HS-27A (cell line): ENCODE data around the gene AP1G1.
"Not testable (repeated sequence)": the region's sequence is repeated elsewhere in the genome, so short reads cannot be mapped to it uniquely, and the experiment has no call there.

Experiments used
- DNase-seq: peaks from one replicate; pipeline ENCODE4 v3.0.0-alpha.2; 2012; ENCODE audit warnings: low read depth, missing footprints

The AP1G1 gene

DNA sequence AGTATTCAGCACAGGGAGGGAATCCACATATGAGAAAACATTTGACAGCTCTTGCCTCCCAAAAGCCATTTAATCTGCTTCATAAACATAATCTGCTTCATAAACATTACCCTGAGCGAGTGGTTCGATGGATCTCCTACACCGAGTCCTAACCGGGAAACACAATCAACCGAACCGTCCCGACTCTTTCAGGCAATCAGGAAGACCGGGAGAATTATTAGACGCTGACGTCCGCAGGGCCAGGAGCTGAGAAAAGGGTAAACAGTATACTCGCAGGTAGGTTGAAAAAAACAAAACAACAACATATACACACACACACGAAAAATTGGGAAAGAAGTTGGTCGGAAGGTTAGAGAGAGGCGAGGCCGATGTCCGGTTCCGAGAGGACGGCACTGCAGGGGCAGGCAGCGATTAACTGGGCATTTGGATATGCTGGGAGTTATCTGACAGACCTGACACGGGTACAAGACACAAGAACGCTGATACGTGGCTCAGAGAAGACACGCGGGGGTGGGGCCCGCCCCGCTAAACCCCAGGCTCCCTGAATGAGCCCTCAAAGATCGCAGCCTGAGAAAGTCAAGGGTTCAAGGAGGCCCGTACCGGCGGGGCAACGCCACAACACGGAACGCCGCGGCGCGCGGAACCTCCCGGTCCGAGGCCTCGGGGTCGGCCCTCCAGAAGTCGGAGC, 585 bp downstream of the AP1G1 start:
- no peak for DNase-seq

DNA sequence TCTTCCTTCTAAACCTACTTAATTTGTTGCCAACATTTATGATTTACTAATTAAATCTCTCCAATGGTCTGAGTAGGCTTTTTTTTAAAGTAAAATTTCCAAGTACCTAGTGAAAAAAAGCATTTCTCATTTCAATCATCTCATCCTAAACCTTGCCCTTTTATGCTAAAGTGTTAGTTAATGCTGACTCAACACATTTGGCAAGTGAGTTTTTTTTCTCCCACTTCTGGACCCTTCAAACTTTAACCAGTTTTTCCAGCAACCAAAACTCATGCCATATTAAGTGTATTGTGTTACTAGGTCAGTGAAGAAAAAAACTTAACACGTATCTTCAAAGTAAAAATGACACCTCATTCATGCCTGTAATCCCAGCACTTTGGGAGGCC, 5.3 kb downstream of the AP1G1 start:
- DNase-seq, result no peak

DNA sequence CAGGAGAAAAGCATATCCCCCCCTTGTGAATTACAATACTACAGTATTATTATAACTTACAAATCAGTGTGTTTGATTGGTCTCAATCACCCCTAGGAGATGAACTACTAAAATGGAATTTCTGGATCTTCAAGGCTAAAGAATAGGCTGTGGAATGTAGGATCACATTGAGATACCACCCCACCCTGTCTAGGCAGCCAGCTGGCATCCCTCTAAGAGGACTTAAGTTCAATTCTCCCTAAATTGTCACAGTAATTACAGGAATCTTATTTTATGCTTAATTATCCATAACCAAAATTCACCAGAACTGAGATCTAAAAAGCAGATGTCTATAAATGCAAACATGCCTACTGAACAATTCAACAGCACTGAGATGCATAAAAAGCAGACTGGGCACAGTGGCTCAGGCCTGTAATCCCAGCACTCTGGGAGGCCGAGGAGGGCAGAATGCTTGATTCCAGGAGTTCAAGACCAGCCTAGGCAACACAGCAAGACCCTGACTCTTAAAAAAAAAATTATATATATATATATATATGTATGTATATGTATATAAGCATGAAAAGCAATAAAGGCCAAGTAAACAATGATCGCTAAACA, 12.0 kb downstream of the AP1G1 start:
- no peak for DNase-seq

DNA sequence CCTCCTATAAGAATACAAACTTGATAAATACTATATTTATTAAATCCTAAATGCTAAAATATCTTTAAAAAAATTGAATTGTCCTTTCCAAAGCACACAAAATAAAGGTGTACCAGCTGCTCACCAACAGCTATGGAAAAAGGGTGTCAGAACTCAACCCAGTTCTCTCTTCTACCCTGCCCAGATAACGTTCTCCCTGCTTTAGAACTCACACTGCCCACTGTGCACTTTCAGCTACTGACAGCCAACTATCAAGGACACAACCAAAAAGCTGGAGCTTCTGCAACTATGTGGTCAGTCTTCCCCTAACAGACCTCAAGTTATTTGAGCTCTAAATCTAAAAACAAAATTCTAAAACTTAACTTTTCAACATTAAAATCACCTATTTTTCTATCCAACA, 13.7 kb downstream of the AP1G1 start:
- DNase-seq, result no peak

DNA sequence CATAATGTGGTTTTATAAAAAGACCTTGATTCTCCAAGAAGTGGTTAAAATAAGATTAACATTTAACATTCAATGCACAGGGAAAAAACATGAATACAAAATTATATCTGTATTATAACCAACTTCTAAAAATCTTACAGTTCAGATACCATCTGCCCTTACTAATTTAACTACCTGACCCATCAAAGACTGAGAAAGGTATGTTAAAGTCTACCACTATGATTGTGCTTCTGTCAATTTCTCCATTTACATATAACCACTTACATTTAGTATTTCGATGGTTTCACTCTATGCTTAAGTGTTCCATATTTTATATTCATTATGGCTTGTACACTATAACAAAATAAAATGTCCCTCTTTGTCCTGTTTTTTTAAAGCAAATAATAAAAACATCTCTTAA, 14.6 kb downstream of the AP1G1 start:
- DNase-seq, result no peak

DNA sequence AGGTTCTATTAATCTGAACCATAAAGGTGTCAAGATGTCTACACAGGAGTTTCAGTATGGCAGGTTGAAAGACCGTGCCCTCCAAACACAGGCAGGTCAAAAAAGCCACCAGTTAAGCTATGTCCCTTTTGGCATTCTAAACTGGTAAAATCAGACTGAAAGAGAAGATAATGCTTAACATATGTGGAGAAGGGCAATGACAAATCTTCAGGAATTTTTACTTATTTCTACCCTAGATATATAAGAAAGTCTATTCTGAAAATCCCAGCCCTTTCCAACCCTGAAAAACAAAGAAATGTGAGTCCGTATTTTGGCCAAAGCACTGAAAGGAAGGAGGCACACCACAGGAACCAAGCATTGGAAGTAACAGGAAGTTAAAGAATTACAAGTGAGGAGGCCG, 16.5 kb downstream of the AP1G1 start:
- no peak for DNase-seq

DNA sequence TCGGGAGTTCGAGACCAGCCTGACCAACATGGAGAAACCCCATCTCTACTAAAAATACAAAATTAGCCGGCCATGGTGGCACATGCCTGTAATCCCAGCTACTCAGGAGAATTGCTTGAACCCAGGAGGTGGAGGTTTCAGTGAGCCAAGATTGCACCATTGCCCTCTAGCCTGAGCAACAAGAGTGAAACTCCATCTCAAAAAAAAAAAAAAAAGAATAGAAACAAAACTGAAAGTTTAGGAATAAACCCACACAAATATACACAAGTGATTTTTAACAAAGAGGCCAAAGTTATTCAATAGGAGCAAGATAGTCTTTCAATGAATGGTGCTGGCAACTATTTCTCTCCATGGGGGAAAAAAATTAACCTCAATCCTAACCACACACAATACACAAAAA, 18.3 kb downstream of the AP1G1 start:
- not testable (repeated sequence) for DNase-seq

DNA sequence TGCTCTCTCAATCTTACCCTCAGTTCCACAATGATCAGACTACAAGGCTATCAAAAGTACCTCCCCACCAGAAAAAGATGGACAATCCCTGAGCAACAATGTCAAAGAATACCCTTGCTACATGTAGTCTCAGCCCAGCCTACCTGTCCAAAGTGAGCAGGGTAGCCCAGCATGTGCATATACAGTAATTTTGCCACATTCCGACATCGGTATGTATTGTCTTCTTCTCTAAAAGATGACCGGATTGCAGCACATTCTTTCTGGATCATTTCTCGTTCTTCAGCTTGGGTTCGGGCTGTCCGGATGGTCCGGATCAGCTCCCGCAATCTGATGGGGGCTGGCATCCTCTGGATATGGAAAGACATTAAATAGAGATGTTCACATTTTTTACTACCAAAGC, 19.5 kb downstream of the AP1G1 start:
- no peak for DNase-seq

DNA sequence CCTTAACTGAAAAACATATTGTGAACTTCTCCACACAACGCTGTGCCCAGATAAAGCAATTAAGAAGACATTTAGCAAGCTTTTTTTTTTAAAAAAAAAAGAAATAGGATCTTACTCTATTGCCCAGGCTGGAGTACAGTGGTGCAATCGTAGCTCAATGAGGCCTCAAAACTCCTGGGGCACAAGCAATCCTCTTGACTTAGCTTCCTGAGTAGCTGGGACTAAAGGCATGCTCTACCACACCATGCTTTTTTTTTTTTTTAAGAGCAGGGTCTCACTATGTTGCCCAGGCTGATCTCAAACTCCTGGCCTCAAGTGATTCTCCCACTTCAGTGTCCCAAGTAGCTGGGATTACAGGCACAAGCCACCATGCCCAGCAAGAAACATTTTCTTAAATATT, 20.1 kb downstream of the AP1G1 start:
- no peak for DNase-seq

DNA sequence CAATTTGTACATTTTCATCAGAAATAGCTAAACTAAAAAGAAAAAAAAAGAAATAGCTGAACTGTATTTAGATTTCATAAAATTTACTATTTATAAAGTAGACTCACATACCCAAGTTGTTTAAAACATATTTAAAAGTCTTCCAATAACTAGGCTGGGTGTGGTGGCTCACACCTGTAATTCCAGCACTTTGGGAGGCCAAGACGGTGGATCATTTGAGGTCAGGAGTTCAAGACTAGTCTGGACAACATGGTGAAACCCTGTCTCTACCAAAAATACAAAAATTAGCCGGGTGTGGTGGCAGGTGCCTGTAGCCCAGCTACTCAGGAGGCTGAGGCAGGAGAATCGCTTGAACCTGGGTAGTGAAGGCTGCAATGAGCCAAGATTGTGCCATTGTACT, 23.5 kb downstream of the AP1G1 start:
- not testable (repeated sequence) for DNase-seq

DNA sequence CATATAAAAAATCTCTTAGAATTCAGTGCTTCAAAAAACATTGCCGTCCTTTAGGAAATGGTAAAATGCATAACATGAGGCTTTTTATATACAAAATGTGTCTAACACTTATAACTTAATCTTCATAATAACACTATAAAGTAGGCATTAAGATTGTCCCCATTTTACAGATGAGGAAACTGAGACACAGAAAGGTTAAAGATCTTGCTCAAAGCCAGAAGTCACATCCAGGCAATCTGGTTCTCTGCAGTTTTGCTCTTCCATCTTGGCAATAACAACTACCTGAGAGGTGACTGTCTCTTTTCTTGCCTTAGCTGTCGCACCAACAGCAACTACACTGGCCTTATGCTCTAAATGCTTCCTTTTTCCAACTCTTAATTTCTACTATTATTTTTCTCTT, 24.5 kb downstream of the AP1G1 start:
- DNase-seq, result no peak

DNA sequence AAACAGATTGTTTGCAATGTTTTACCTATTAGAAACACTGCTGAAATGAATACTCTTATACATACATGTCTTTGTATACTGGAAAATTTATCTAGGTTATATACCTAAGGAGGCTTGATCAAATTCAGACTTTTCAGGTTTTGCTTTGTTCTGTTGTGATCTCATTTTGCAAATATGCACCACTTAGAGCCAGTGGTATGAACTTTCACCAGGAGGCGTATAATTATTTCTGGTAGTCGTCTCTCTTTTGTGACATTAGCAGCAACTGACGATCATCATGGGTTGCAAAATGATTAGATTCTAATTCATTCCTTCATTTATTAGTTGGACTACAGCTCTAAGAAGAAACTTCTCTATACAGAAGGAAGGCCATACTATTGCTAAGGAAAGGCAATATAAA, 26.9 kb downstream of the AP1G1 start:
- DNase-seq, result no peak

DNA sequence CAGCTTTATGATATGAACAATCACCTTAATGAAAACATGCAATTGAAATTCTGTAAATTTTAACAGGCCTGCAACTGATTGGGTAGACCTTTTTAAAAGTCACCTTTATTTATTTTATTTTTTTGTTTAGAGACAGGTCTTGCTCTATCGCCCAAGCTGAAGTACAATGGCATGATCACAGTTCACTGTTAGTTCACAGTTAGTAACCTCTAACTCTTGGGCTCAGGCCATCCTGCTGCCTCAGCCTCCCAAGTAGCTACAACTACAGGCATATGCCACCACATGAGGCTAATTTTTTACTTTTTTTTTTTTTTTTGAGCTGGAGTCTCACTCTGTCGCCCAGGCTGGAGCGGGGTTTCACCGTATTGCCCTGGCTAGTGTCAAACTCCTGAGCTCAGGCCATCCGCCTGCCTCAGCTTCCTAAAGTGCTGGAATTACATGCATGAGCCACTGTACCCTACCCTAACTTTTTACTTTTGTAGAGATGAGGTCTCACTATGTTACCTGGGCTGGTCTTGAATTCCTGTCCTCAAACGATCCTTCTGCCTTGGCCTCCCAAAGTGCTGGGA, 28.0 kb downstream of the AP1G1 start:
- no peak for DNase-seq

DNA sequence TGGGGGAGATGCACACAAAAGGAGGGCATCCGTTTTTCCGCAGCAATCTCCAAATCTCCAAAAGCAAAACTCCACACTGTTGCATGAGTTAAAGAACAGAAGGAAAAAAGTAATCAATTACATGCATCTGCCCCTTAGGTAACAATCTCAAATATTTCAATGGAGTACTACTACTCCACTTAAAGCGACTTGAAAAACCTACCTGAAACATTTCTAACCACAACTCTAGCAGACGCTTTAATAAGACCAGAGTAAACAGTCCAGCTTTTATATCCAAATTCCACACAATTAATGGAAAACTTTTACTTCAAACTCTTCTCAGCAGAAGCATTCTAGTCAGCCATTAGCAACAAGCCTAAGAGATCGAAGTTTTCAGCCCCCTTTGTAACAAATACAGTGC, 29.9 kb downstream of the AP1G1 start:
- no peak for DNase-seq

DNA sequence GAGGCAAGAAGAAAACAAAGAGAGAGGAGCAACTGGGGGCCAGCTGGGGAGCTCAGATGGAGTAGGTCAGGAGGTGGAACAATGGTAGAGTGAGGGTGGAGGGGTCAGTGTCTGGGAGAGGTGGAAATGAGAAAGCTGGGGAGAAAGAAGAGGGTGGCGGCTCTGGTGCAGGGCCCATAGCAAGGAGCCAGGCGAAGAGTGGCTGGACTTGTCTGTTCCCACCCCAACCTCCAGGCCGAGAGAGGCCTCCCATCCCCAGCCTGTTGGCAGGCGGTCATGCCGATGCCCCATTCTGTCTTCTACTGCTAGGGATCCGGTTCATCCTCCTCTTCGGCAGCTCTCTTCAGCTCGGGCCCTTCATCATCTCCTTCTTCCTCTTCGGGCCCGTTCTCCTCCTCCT, 31.3 kb downstream of the AP1G1 start:
- DNase-seq, result no peak

DNA sequence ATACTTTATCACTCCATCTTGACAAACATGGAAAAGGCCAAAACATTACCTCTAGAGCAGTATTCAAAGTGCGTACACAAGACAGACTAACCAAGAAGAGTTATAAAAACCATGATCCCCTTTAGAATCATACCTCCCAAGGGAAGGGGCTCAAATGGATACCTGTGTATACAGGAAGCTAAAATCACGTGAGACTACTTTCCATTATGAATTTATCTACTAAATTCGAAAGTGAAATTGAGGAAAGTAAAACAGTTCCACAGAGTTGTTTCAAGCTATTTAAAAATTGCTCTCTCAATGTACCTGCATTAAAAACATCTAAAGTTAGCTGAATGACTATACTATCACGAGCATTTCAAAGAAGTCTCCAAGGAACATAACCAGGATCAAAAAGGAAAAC, 32.7 kb downstream of the AP1G1 start:
- DNase-seq, result no peak

DNA sequence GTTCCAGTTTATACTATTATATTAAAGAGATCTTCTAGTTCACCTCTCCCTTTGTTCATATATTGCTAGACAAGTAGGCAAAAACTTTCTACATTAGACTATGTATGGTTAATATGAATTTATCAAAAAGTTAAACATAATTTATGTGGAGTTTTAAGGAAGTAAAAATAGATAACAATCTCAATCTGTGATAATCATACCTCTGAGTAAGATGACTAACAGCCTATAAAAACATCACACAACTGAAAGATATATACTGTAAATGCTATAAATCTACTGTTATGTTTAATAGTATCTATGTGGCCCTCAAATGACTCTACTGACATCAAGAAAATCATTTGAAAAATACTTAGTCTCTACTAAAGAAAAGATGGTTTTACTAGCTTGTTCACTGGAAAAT, 37.1 kb downstream of the AP1G1 start:
- DNase-seq, result no peak

DNA sequence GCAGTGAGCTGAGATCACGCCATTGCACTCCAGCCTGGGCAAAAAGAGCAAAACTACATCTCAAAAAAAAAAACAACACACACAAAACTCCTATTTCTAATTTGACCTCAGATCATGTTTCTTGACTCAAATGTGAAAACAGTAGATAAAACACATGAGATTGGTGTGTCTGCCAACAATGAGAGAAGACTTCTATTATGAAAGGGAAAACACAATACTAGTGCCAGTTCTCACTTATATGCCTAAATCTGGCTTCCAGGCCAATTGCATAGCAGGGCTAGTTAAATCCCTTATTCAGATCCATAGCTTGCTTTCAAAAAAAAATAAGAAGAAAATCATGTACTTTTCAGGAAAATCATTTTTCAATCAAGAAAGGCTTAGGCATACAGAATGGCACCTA, 39.4 kb downstream of the AP1G1 start:
- no peak for DNase-seq

DNA sequence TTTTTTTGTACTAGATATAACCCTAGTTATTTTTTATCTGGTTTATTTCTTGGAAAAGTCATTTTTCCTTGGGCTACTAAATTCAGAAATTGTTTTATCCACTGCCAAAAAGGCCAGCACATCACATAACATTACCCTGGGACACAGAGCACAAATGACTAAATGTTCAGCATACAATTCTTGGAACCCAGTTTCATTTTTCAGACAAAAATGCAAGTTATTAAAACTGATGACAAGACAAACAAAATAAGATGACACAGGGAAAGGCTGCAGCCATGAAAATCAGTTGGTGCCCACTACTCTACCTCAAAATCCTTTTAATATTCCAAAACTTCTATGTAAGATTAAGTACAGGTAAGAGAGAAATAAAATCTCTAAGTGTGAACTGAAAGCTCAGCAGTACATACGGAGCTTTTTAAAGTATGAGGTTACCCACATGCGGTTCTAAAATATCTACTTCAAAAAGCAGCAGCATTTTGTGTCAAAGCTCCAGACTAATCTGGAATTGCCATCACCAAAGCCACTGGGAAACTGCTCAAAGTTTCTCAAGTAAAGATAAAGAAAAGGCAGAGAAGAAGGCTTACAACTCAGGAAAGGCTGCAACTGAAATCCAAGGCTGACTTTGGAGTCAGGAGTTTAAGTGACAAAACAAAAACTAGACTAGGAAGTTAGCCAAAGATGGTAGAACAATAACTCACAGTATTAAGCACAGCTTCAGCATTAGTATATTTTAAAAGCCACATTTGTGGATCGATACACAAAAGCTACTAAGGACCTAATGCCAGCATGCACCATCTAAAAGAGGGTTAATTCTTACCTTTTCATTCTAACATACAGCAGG, 41.4 kb downstream of the AP1G1 start:
- DNase-seq, result no peak

DNA sequence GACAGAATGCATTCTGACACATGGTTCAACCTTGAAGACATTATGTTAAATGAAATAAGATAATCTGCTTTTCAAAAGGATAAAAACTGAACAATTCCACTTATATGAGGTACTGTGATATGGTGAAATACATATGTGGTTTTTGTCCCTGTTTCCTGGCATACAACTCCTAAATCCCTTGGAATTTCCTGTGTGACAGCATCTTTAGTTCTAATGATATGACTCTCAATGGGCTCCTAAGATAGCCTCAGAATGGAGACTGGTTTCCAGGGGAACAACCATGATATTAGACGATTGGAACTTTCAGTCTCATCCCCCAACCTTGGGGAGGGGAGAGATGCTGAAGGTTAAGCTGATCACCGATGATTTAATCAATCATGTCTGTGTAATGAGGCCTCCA, 46.4 kb downstream of the AP1G1 start:
- DNase-seq, result peak; percentile 29

DNA sequence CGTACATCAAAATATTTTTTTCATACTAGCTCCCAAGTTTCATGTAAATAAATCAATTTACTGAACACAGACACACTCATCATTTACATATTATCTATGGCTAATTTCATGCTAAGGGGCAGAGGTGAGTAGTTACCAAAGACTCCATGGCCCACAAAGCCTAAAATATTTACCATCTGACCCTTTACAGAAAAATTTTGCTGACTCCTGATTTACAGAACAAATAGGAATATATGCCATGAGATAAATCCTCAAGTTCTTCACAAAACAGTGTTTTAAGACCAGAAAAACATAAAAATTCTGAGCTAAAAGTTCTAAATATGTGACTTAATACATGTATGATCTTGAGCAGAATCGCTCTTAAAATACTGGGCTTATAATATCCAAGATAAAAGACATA, 47.5 kb downstream of the AP1G1 start:
- DNase-seq, result no peak

DNA sequence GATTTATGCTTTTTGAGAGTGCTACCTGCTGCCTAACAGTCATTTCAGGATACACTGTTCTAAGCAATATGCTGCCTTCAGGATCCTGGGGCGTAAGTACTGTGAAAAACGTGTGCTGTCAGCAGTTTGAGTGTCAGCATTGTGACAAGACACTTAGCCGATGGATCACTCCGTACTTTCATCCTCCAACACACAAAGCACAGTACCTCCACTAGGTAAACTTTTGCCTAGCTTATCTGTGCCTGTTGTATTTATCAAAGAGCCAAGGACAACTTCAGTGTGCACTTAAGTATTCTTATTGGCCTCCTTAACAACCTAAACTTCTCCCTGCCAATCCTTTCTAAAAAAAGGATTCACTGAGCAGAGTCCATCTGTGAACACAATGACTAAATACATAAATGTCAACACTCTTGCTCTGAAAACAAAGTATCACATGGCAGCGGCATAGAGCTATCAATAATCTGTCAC, 50.3 kb downstream of the AP1G1 start:
- no peak for DNase-seq

DNA sequence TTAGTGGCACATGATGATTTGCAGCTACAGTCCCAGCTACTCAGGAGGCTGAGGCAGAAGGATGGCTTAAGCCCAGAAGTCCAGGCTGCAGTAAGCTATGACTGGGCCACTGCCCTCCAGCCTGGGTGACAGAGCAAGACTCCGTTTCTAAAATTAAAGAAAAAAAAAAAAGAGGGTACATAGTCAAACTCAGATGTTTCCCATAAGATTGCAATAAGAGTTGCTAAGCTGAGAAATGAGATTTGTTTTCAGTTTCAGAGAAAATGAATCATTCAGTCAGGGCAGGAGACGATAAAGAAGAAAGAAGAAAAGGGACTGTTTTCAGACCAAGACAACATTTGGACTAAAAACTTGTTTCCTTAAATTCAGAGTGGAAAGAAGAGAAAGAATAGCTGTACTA, 54.0 kb downstream of the AP1G1 start:
- DNase-seq, result no peak
